Stimulated activated CD8-positive, alpha-beta memory T cell treated with anti-CD3 and anti-CD28 coated beads, Interleukin-12 subunit alpha, Interleukin-12 subunit beta, amount 100 ng/mL, for 24 hours (primary cell): ENCODE results near the gene NTSR2.

Experiments used
- DNase-seq: peaks from one replicate; pipeline ENCODE4 v3.0.0-alpha.2; 2020; ENCODE audit errors: extremely low read depth

NTSR2 gene

GRCh38 chr2:11669454-11670291 is at the start of gene NTSR2:
Gene NTSR2, minus strand, starts transcription at chr2:11670195. Its CDS starts 66 bp downstream, at chr2:11670129.
- no peak for DNase-seq

- no peak for DNase-seq
Measured at GRCh38 chr2:11719230-11719977, 49.4 kb upstream of the NTSR2 start.

GRCh38 chr2:11718606-11719005 is 48.6 kb upstream of the NTSR2 start:
- no peak for DNase-seq

- DNase-seq = no peak
Measured at GRCh38 chr2:11717623-11718022, 47.6 kb upstream of the NTSR2 start.

GRCh38 chr2:11716689-11717321 is 46.8 kb upstream of the NTSR2 start:
- DNase-seq = no peak

GRCh38 chr2:11715987-11716652 is 46.1 kb upstream of the NTSR2 start:
- DNase-seq = no peak

- no peak for DNase-seq
Measured at GRCh38 chr2:11713815-11714214, 43.8 kb upstream of the NTSR2 start.

GRCh38 chr2:11712866-11713265 is 42.9 kb upstream of the NTSR2 start:
- DNase-seq = no peak

GRCh38 chr2:11711751-11712150 is 41.8 kb upstream of the NTSR2 start:
- no peak for DNase-seq

GRCh38 chr2:11711354-11711716 is 41.3 kb upstream of the NTSR2 start:
- DNase-seq = no peak

- no peak for DNase-seq
Measured at GRCh38 chr2:11710632-11711353, 40.8 kb upstream of the NTSR2 start.

GRCh38 chr2:11710210-11710609 is 40.2 kb upstream of the NTSR2 start:
- no peak for DNase-seq

- DNase-seq = no peak
Measured at GRCh38 chr2:11709293-11709692, 39.3 kb upstream of the NTSR2 start.

GRCh38 chr2:11708106-11708505 is 38.1 kb upstream of the NTSR2 start:
- no peak for DNase-seq

GRCh38 chr2:11705711-11706110 is 35.7 kb upstream of the NTSR2 start:
- DNase-seq = no peak

GRCh38 chr2:11705063-11705462 is 35.1 kb upstream of the NTSR2 start:
- no peak for DNase-seq

GRCh38 chr2:11703700-11704099 is 33.7 kb upstream of the NTSR2 start:
- DNase-seq = no peak

GRCh38 chr2:11702946-11703345 is 33.0 kb upstream of the NTSR2 start:
- DNase-seq = no peak

GRCh38 chr2:11701751-11702301 is 31.8 kb upstream of the NTSR2 start:
- DNase-seq = no peak

GRCh38 chr2:11701206-11701605 is 31.2 kb upstream of the NTSR2 start:
- DNase-seq = no peak
